HG03196 (cell line): ENCODE results near the gene RAPGEF5.

Source experiments
- ATAC-seq: cut with Tn5 transposase; IDR thresholded peaks from one replicate; pipeline ENCODE4 v1.9.1; 2021; ENCODE audit not compliant: unreplicated experiment

Gene RAPGEF5

DNA sequence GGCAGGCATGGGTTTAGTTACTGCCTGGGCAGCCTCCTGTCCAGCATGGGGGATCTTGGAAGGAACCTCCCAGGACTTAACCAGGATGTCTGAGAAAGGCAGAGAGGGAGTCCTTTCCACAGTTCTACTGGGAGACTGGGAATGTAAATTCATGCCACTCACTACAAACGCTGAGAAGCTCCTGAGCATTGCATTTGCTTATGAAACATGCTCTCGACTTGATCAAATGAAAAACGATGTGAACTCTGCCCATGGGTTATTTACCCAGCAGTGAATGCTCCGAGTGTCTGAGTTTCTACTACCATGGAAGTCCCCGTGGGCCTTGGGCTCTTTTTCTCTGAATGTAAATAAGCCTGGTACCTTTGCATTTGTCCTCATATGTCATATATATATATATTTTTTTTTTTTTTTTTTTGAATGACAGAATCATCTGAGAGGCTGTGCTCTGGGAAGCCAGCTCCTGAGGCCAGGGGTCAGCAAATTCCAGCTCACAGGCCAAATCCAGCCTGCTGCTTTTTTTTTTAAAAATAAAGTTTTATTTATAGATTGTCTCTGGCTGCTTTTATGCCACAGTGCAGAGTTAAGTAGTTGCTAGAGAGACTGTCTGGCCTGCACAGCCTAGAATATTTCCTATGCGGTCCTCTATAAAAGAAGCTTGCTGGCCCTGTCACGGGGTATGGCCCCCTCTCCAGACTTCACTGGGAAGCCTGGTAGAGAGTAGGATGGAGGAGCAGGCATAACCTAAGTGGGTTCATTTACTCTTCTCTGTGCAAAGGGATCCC lies 21.4 kb upstream of the RAPGEF5 start:
- no peak for ATAC-seq

DNA sequence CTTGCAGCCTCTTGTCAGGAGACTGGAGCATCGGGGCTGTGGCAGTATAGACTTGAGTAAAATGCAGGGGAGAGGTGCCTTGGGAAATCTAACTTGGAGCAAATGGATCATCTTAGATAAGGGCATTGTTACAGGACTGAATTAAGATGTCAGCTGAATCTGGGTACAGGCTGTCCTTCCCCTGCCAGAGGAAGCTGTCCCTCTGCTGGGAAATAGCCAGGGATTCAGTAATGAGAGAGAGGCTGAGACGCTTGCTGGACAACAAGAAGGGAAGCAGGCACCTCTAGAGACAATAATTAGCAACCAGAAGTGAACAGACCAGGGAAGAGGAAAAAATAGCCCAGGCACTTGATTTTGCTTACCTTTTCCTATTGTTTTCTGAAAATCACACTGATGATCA lies 20.7 kb upstream of the RAPGEF5 start:
- no peak for ATAC-seq

DNA sequence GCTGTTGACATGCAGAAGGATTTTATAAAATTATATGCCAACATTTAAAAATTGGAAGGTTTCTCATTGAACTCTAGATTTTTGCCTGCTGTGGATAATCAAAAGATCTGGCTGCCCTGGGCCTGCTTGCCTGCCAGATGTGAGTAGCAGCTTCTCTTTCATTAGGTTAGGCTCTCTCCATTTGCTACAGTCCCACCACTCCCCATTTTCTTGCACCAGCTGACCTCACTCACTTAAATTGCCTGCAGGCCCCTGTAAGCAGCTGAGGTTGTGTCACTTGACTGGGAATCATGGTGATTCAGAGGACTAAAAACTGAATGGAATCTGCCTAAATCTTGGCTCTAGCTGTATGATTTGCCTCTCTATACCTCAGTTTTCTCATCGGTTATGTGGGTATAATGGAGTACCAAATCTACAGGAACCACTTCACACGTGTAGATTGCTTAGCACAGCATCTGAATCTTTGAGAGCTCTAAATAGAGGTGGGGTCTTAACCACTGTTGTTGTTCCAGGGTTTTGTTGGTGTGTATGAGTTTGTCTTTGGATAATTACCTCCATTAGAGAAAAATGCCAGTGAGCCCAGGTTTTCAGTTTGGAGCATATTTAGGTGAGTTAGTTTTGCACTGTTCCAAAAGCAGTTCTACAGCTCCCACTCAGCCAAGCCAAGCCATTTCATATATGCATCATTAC lies 18.6 kb upstream of the RAPGEF5 start:
- ATAC-seq: no peak

DNA sequence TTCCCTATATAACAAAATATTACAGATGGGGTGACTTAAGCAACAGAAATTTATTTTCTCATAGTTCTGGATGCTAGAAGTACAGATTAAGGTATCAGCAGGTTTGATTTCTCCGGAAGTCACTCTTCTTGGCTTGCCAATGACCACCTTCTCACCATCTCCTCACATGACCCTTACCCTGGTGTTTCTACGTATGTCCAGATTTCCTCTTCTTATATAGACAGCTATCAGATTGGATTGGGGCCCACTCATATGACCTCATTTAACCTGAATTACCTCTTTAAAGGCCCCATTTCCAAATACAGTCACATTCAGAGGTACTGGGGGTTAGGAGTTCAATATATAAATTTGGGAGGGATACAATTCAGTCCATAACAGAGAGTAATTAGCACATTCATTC lies 17.0 kb upstream of the RAPGEF5 start:
- ATAC-seq: no peak

DNA sequence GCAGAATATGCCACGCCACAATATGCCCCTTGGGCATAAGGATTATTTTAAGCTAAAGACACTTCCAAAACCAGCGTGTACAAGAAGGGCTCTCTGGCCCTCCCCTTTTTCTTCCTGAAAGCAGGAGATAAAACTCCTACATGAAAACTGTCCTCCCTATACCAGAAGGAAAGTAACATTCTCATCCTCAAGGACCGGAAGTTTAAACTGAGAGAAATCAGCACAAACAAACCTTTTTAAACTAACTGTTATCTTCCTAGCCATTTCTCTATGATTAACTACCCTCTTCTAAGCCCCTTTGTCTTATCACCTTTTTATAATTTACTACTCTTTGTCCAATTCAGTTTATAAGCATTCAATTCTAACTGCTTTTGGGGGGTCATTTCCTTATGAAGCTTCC lies 16.4 kb upstream of the RAPGEF5 start:
- no peak for ATAC-seq

DNA sequence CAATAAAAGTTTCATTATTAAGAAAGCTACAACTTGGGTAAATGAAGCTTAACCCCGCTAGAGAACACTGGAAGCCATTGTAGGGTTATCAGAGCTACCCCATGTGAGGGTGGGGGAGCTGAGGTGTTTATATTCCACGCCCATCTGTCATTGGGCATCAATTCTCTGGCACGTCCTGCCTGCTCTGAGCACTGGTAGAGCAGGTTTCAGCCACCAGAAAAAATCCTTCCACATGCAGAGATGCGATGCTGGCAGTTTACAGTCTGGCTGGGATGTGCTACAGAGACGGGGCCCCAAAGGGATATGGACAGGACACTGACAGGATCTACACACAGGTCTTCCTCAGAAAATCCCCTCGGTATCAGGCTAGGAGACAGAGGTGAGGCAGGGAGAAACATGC lies 15.9 kb upstream of the RAPGEF5 start:
- no peak for ATAC-seq

DNA sequence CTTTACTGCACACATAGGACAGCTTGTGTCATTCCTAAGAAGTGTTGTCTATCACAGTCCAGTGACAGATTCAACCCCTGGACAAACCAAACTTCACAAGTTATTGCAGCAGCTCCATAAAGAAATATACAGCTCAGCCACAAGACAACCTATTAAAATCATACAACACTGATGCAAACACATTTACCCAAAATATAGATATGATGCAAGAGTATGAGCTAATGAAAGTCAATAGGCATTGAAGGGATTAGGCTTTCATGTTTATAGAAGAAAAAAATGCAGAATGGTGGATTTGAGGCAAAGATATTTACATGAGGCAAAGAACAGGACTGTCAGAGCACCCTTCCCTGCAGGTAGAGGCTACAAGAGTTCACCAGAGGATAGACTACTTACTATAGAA lies 14.9 kb upstream of the RAPGEF5 start:
- ATAC-seq: no peak

DNA sequence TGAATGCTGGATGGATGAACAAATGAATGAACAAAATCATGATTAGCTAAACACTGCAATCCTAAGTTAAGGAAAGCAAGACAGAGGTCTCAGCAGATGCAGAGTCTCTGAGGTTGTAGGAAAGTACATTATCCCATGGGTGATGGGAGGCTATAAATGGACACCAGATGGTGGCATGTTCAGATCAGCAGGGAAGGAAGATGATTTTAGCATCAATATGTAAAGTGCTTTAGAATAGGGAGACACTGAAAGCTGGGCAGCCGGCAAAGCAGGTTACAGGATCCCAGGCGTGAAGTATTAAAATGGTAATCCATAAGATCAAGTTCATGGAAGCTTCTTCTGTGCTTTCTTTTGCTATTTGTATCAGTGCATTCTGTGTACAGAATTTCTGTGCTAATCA lies 7.9 kb upstream of the RAPGEF5 start:
- ATAC-seq: no peak

DNA sequence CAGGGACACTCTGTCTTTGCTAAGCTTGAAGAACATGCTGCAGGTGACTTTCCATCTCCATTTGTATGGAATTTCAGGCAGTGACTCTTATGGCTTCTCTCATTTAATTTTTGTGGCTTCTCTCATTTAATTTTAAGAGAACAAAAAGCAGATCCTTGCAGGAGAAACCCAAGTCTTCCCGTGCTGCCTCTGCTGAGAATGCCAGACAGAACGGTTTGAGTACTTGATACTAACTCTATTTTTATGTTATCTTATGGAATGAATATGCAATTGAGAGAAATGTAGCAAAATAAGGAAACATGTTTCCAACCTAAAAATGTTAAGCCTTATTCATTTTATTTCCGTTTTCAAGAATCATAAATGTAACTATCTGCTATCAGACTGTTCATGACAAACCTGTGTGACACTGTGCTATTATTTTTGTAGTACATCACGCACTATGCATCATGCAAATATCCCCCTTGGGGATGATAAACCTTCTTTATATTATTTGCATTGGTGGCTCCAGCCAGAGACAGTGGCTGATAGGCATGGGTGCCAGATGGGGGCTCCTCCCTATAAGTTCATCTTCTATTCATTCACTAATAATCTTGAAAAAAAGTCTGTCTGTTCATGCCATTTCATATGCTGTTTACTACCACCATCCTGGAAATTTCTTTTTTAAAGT lies 6.9 kb upstream of the RAPGEF5 start:
- ATAC-seq: no peak

DNA sequence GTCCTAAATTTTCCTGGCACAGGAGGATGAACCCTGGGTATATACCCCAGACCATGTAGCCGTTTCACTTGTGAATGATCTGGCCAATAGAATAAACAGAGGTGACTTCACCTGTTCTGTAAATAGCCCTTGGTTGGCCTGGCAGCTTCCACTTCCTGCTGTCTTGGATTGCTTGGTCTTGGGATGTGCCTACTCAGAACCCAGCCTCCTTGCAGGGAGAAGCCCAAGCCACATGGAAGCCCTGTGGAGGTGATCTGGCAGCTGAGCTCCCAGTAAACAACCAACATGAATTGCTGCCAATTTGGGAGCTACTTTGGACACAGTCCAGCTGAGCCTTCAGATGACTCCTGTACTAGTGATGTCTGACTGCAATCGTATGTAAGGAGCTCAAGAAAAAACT lies 4.8 kb upstream of the RAPGEF5 start:
- ATAC-seq: no peak

DNA sequence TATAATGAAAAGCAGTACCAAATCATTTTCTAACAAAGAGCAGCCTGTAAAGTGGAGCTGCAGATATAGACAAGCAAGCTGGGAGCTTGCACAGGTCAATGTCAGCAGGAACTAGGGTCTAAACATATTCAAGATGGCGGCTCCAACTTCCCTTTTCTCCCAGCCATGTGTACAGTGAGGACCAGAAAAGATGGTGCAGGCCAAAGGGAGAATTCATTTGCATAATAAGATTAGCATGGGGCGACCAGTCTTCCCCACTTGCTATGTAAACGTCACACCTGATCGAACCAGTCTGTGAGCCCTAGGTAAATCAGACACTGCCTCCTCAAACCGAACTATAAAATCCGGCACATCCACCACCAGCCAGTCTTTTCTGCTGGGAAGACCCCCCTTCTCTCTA lies 4.4 kb upstream of the RAPGEF5 start:
- no peak for ATAC-seq

DNA sequence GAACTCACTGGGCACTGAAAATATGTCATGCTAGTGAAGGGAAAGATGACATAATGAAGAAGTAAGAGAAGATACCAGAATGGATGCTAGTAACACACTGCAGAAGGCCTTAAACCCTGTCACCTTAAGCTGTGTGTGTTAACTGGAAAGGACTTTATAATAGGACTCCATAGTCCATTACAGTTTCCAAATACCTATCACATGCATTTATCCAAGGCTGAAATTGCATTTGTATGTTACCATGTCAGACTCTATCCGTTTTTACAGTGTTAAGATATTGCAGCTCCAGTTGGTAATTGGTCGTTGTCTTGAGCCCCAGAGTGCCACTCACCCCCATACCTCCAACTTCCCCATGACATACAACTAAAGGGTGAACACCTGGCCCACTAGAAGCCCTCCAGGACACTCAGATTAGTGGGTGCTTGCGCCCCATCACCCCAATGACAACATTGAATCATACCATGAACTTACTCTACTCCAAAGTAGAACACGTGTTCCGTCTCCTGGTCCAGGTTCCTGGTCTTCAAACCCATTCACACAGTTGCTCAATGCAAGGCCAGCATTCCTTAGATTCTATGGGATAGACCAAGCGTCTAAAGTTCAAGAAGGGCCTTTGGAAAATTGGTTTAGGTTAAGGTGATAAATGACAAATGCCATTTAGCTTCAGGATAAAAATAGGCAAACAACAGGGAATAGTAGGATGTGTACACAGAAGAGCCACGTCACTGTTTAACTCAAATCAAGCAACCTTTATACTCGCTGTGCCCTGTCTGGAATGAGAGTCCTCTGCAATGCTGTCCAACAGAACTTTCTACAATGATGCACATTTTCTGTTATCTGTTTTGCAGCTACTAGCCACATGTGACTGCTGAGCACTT lies 2.1 kb upstream of the RAPGEF5 start:
- ATAC-seq: no peak

DNA sequence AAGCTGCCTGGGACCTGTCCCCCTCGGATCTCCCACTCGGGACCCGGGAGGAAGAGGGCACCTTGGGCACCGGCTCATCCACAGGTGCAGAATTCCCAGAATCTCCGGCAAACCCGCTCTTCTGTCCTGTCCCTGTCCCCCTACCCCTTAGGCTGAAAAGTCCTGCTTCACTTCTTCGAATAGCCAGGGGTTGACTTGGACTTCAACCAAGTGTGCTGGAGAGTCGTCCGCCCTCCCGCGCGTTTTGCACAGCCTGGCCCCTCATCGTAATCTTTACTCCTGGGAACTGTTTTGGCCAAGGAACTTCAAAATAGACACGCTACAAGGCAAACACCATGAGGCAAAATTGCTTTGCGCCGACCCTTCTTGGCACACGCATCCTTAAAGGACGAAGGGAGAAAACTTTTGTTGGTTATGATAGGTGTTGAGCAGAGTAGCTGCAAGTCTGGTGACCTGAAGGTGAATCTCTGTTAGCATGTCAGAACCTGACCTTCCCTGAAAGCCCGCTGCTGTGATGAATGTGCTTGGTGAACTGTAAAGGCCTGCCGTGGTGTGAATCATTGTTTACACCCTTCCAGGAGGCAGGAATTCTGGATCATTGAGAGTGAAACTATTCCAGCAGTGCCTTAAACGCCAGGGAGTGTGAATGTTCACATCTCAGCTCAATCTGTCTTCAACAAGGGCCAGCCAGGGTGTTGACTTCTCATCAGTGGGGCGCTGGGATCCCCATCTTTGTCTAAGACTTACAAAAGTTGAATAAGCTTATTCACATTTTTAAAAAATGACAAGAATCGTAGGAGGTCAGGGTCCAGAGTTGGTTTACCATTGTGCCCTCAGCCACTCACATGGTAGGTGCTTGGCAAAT lies 589 bp upstream of the RAPGEF5 start:
- no peak for ATAC-seq

DNA sequence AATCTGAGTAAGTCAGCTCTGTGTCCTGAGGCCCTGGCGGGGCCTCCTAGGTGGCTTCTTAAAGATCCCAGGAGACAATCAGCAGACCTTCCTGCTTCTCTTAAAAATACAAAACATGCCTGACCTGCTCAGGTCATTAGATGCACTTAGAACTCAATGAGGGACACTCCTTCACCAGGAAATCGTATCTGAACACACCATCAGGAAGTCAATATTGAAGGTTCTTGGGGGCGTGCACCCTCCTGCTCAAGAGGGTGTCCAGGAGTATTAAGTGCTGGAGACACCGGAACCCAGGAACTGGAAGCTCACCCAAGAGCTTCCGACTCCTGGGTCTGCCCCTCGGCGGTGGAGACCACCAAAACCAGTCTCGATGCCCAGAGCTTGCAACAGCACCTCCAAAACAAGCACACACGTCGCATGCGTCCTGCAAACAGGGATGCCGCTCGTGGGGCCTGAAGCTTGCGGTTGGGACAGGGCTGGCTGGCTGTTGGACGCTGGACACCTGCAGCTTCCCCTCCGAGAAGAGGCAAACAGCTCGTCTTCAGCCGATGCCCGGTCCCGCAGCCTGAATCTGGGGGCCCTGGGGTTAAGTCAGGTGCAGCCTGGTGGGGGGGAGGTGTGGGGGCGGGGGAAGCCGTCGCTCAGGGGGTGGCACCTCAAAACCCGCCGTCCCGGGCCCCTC lies 803 bp downstream of the RAPGEF5 start:
- peak; percentile 21 for ATAC-seq

DNA sequence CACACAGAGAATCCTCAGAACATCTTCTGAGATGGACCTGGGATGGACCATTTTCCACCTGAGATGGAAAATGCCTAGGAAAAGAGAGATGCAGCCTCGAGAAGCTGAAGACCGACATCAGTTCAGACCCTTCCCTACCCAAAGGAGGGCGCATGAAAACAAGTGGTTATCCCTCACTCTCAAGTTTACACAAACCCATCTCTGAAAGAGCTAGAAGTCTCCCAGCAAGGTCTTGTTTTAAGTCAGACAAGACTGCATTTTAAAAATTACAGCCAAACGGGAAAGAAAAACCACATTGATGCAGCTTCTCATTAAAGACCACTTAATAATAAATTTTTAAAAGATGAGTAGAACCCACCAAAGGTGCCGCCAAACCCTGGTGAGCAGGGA lies 1.3 kb downstream of the RAPGEF5 start:
- no peak for ATAC-seq

DNA sequence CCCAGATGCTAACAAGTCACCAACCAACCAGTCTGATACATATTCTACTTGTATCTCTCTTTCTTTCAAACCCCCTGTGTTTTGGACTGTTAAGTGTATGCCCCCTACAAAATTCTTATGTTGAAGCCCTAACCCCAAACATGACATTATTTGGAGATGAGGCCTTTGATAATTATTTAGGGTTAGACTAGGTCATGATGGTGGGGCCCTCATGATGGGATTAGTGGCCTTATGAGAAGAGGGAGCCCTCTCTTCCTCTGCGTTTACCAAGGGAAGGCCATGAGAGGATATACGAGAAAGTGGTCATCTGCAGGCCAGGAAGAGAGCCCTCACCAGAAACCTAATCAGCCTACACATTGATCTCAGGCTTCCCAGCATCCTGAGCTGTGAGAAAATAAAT lies 2.5 kb downstream of the RAPGEF5 start:
- no peak for ATAC-seq

DNA sequence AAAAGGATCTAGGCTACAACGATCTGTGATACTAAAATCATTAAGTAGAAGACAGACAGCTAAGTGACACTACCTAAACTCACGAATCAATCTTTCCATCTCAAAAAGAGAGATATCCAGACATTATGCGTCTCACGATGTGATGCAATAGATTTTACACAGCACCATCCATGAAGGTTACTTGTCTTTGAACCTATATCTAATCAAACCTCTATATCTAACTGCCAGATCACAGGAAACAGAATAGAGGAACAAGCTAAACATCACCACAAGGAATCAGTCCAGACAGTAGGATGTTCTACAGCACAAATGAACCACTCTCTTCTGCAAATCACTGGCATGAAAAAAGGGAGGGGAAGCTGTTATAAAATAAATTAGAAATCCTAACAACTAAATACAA lies 4.1 kb downstream of the RAPGEF5 start:
- no peak for ATAC-seq

DNA sequence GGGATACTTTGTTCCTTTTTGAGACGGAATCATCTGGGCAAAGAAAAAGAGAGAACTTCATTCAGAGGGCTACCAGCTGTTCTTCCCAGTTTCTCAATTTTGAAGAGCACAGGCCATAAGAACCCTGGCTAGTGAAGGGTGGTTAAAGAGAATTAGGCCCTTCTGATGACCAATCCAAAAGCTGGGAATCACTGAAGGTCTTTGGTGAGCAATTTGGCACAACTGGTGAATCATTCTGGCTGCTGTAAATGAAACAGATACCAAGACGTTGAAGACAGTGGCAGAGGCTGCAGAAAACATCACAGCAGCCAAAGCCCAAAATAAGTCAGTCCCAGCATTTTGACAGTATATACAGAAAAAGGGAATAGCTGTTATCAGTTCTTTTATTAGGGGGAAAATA lies 5.1 kb downstream of the RAPGEF5 start:
- no peak for ATAC-seq

DNA sequence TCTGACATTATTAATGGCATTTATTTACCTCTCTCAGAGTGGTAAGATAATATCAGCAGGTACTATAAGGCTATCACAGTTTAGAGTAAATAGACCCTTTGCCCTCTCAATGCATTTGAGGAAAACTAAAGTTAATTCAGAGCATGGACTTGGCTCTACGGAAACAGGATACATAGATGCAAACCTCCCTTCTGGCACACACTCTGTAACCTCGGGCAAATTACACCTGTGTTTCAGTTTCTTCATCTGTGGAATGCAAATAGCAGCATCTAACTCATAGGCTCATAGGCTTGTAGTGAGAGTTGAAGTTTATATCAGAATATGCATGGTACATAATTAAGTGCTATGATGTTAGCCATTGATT lies 5.6 kb downstream of the RAPGEF5 start:
- ATAC-seq: peak; percentile 78
